Measurements from ENCODE around the gene AUTS2. TPM values are rescaled to one million over a fixed set of nuclear protein-coding genes. Genes with fewer than 3 reads are reported as not detected.

The AUTS2 gene
- total and polyA plus RNA-seq, 10 of the 15 experiments (the other 5 are each of a cell fraction or from before 2014, with no cell fraction given), result 6.4 to 55.6 (median 21.6) TPM

- TF ChIP-seq NFIC (IDR thresholded peaks at IDR 0.05; ENCODE audit: low read depth, low read length), result no peak
- TF ChIP-seq, protein P1, sequence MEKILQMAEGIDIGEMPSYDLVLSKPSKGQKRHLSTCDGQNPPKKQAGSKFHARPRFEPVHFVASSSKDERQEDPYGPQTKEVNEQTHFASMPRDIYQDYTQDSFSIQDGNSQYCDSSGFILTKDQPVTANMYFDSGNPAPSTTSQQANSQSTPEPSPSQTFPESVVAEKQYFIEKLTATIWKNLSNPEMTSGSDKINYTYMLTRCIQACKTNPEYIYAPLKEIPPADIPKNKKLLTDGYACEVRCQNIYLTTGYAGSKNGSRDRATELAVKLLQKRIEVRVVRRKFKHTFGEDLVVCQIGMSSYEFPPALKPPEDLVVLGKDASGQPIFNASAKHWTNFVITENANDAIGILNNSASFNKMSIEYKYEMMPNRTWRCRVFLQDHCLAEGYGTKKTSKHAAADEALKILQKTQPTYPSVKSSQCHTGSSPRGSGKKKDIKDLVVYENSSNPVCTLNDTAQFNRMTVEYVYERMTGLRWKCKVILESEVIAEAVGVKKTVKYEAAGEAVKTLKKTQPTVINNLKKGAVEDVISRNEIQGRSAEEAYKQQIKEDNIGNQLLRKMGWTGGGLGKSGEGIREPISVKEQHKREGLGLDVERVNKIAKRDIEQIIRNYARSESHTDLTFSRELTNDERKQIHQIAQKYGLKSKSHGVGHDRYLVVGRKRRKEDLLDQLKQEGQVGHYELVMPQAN (conservative IDR thresholded peaks at IDR 0.05), result no peak
- TF ChIP-seq, protein P2, sequence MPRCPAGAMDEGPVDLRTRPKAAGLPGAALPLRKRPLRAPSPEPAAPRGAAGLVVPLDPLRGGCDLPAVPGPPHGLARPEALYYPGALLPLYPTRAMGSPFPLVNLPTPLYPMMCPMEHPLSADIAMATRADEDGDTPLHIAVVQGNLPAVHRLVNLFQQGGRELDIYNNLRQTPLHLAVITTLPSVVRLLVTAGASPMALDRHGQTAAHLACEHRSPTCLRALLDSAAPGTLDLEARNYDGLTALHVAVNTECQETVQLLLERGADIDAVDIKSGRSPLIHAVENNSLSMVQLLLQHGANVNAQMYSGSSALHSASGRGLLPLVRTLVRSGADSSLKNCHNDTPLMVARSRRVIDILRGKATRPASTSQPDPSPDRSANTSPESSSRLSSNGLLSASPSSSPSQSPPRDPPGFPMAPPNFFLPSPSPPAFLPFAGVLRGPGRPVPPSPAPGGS (IDR thresholded peaks at IDR 0.05; ENCODE audit: borderline replicate concordance, insufficient read depth, low read depth, low read length, poor library complexity, severe bottlenecking), result no peak
- TF ChIP-seq GABPA (IDR thresholded peaks at IDR 0.05; ENCODE audit: low read depth), result no peak
- TF ChIP-seq, protein P3, sequence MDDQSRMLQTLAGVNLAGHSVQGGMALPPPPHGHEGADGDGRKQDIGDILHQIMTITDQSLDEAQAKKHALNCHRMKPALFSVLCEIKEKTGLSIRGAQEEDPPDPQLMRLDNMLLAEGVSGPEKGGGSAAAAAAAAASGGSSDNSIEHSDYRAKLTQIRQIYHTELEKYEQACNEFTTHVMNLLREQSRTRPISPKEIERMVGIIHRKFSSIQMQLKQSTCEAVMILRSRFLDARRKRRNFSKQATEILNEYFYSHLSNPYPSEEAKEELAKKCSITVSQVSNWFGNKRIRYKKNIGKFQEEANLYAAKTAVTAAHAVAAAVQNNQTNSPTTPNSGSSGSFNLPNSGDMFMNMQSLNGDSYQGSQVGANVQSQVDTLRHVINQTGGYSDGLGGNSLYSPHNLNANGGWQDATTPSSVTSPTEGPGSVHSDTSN (IDR thresholded peaks at IDR 0.05; ENCODE audit: insufficient replicate concordance, low read depth, low read length), result no peak
- TF ChIP-seq ZNF217 (IDR thresholded peaks at IDR 0.05), result no peak
- no peak for TF ChIP-seq ZNF384 (IDR thresholded peaks at IDR 0.05; ENCODE audit: borderline replicate concordance, low read depth, low read length)
These were observed 383.4 kb downstream of the AUTS2 start (continued) for GRCh38 chr7:69981646-69982045.

- H2AFZ ChIP-seq (ENCODE audit: control insufficient read depth, low read depth, low read length), result no peak overlapping the region
- H3K79me2 ChIP-seq (ENCODE audit: control insufficient read depth, insufficient read depth, low read length), result no peaks in the 10 kb centered on the region
- no peaks in the 10 kb centered on the region for H3K9me3 ChIP-seq (replicated peaks; ENCODE audit: control insufficient read depth, insufficient read depth, low read length)
- FAIRE-seq (no peak), ATAC-seq (no peak), DNase-seq (ENCODE audit: low read depth, low spot score) (no peak)
- ChIA-PET POLR2A (no interaction called here), RAD21 (ENCODE audit: unreplicated experiment) (no interaction called here), CTCF (no interaction called here), SMC1A (ENCODE audit: uncharacterized antibody, unreplicated experiment) (interaction anchor here (0.9 to 1.7 kb wide), 3 partner anchors 9 to 61 kb away, joined by 3 to 5 read pairs (median 4); no protein-coding TSS in a partner anchor)
- no peaks in the 10 kb centered on the region for H3K36me3 ChIP-seq (ENCODE audit: control insufficient read depth in 2 of 2, insufficient read depth in 2 of 2, low read length in 1 of 2)
- no peak overlapping the region for H3K27ac ChIP-seq (ENCODE audit: control insufficient read depth, insufficient read depth)
- TF ChIP-seq MAX (IDR thresholded peaks at IDR 0.05; ENCODE audit: low read depth, low read length), result no peak
- TF ChIP-seq ZNF622 (IDR thresholded peaks at IDR 0.05), result no peak
- no peak for TF ChIP-seq ASH2L (IDR thresholded peaks at IDR 0.05; ENCODE audit: borderline replicate concordance, low read depth)
- TF ChIP-seq ELK1 (IDR thresholded peaks at IDR 0.05; ENCODE audit: low read depth, low read length), result no peak
- TF ChIP-seq CREM (IDR thresholded peaks at IDR 0.05; ENCODE audit: low read depth), result no peak
- 0% methylated on average over 1 of the region's 1 CpG for WGBS (ENCODE audit: insufficient coverage, insufficient replicate concordance, low lambda C conversion rate, missing lambda C conversion rate)
- no TSS peak for BruUV-seq (replicated peaks)
- H3K4me1 ChIP-seq (ENCODE audit: control insufficient read depth, insufficient read depth, low read length), result no peaks in the 10 kb centered on the region
- H4K20me1 ChIP-seq (ENCODE audit: control insufficient read depth, insufficient read depth), result no peaks in the 10 kb centered on the region
- H3K4me2 ChIP-seq (ENCODE audit: control insufficient read depth, insufficient read depth), result no peak overlapping the region
- intact Hi-C loops (cut with micrococcal nuclease; ENCODE audit: unreplicated experiment), result no loop called here
- in situ Hi-C loops (cut with MboI), result no loop called here
- H3K4me3 ChIP-seq, result no peak overlapping the region
- no peaks in the 10 kb centered on the region for H3K27me3 ChIP-seq (replicated peaks in 1 of 2; ENCODE audit: control insufficient read depth in 2 of 2, insufficient read depth in 2 of 2, low read length in 1 of 2)
- no peak overlapping the region for H3K9ac ChIP-seq (ENCODE audit: control insufficient read depth, insufficient read depth, low read length)
These were observed 383.9 kb downstream of the AUTS2 start for GRCh38 chr7:69982197-69982596.

Data from GM12878 (cell line).